GM23338 (cell line): ENCODE data around the gene ZNF71. TPM values are rescaled to one million over a fixed set of nuclear protein-coding genes. Genes with fewer than 3 reads are reported as not detected.

Experiments
- ATAC-seq: fragments of 200-7000 bp; cut with Tn5 transposase; 3 replicates; pipeline ENCODE4 v1.9.1; 2020
- DNase-seq: peaks from one replicate; pipeline ENCODE4 v3.0.0-alpha.2; 2015; ENCODE audit warnings: low spot score
- H2AFZ ChIP-seq: fragments of 200-600 bp; sonication (generic); 2 replicates; pipeline ENCODE4 v1.8.0; 2016; ENCODE audit warnings: antibody characterized with exemption, mild to moderate bottlenecking, moderate library complexity
- H3F3A ChIP-seq: fragments of 200-600 bp; sonication (generic); replicated peaks from 2 replicates; pipeline ENCODE4 v1.8.0; 2017; ENCODE audit warnings: antibody characterized with exemption, mixed run types, low read depth
- H3K27ac ChIP-seq: fragments of 200-600 bp; sonication (generic); 2 replicates; pipeline ENCODE4 v1.6.1; 2016; ENCODE audit warnings: low read depth
- H3K27me3 ChIP-seq: fragments of 200-600 bp; sonication (generic); 2 replicates; pipeline ENCODE4 v1.8.0; 2016; ENCODE audit warnings: mild to moderate bottlenecking, mixed run types, moderate library complexity; ENCODE audit not compliant: insufficient read depth
- H3K36me3 ChIP-seq: fragments of 200-600 bp; sonication (generic); 2 replicates; pipeline ENCODE4 v1.8.0; 2016; ENCODE audit warnings: mild to moderate bottlenecking; ENCODE audit not compliant: insufficient read depth
- H3K4me1 ChIP-seq: fragments of 200-600 bp; sonication (generic); 2 replicates; pipeline ENCODE4 v1.8.0; 2016; ENCODE audit warnings: mild to moderate bottlenecking, moderate library complexity; ENCODE audit not compliant: insufficient read depth
- H3K4me2 ChIP-seq: fragments of 200-600 bp; sonication (generic); 2 replicates; pipeline ENCODE4 v1.7.1; 2017; ENCODE audit warnings: mixed run types
- H3K4me3 ChIP-seq: fragments of 200-600 bp; sonication (generic); 2 replicates; pipeline ENCODE4 v1.6.1; 2016; ENCODE audit warnings: mixed run types
- H3K79me2 ChIP-seq: fragments of 200-600 bp; sonication (generic); replicated peaks from 2 replicates; pipeline ENCODE4 v1.8.0; 2017; ENCODE audit warnings: mild to moderate bottlenecking; ENCODE audit not compliant: insufficient read depth
- H3K9me2 ChIP-seq: fragments of 200-600 bp; sonication (generic); 2 replicates; pipeline ENCODE4 v1.8.0; 2017; ENCODE audit not compliant: insufficient read depth
- H4K20me1 ChIP-seq: fragments of 200-600 bp; sonication (generic); replicated peaks from 2 replicates; pipeline ENCODE4 v1.8.0; 2017; ENCODE audit warnings: mild to moderate bottlenecking; ENCODE audit not compliant: insufficient read depth
- H3K27ac Mint-ChIP-seq: 2 replicates; pipeline ENCODE4 v1.8.0; 2020; ENCODE audit warnings: inconsistent platforms, mild to moderate bottlenecking, moderate library complexity, mixed read lengths
- H3K27me3 Mint-ChIP-seq: 3 replicates; pipeline ENCODE4 v1.8.0; 2022; ENCODE audit warnings: low read depth, mild to moderate bottlenecking, moderate library complexity, mixed read lengths, inconsistent platforms; ENCODE audit not compliant: insufficient read depth, poor library complexity
- H3K36me3 Mint-ChIP-seq: 3 replicates; pipeline ENCODE4 v1.8.0; 2021; ENCODE audit warnings: low read depth, mild to moderate bottlenecking, inconsistent platforms, moderate library complexity, mixed read lengths
- H3K4me1 Mint-ChIP-seq: 3 replicates; pipeline ENCODE4 v1.8.0; 2020; ENCODE audit warnings: mild to moderate bottlenecking, inconsistent platforms, mixed read lengths
- H3K4me3 Mint-ChIP-seq: 3 replicates; pipeline ENCODE4 v1.8.0; 2021; ENCODE audit warnings: moderate library complexity, mild to moderate bottlenecking, inconsistent platforms, mixed read lengths
- H3K9me3 Mint-ChIP-seq: 3 replicates; pipeline ENCODE4 v1.8.0; 2020; ENCODE audit warnings: moderate library complexity, mild to moderate bottlenecking, inconsistent platforms, mixed read lengths
- CREB1 ChIP-seq: fragments of 250-450 bp; sonication (Bioruptor Pico); IDR thresholded peaks from 2 replicates; pipeline ENCODE4 v1.5.0; 2020; ENCODE audit warnings: low read depth, mild to moderate bottlenecking, moderate library complexity
- ETS1 ChIP-seq: IDR thresholded peaks from 2 replicates; pipeline ENCODE4 v1.6.1; 2016; ENCODE audit warnings: antibody characterized with exemption
- JUNB ChIP-seq: IDR thresholded peaks from one replicate; pipeline ENCODE4 v1.6.1; 2016; ENCODE audit warnings: antibody characterized with exemption; ENCODE audit not compliant: unreplicated experiment
- REST ChIP-seq: IDR thresholded peaks from one replicate; pipeline ENCODE4 v1.6.1; 2018; ENCODE audit warnings: antibody characterized with exemption; ENCODE audit not compliant: unreplicated experiment
- ZNF114 ChIP-seq: fragments of 250-450 bp; sonication (Bioruptor Pico); IDR thresholded peaks from 2 replicates; pipeline ENCODE4 v1.5.0; 2020; ENCODE audit warnings: mild to moderate bottlenecking, moderate library complexity
- ZNF462 ChIP-seq: fragments of 250-450 bp; sonication (Bioruptor Pico); IDR thresholded peaks from 2 replicates; pipeline ENCODE4 v1.5.0; 2020; ENCODE audit warnings: mild to moderate bottlenecking, moderate library complexity
- polyA plus RNA-seq: library from polyadenylated mRNA; unstranded; fragments of >200 nt; fragmentation: Nextera tagmentation; extraction: Ambion mirVana; gene quantifications from 2 replicates; pipeline ENCODE4 v1.2.1, GENCODE V29; 2016
- total RNA-seq: library from RNA; depleted of rRNA; stranded (reverse); fragments of >200 nt; shearing (Covaris generic); gene quantifications from 2 replicates; pipeline ENCODE4 v1.2.3, GENCODE V29; 2014

Gene ZNF71
- total and polyA plus RNA-seq, 2 experiments from 2014 or later: 4.7 to 13.2 TPM

GRCh38 chr19:56670401-56670960 lies 75.4 kb downstream of the ZNF71 start:
- Histone ChIP-seq H3K9me2 (no peaks in the 10 kb centered on the region), H4K20me1 (no peaks in the 10 kb centered on the region), H3K36me3 (no peaks in the 10 kb centered on the region), H3K27me3 (no peaks in the 10 kb centered on the region), H3K4me2 (no peak overlapping the region), H2AFZ (no peak overlapping the region), H3K4me1 (no peaks in the 10 kb centered on the region), H3K27ac (no peak overlapping the region), H3K79me2 (no peaks in the 10 kb centered on the region), H3K4me3 (no peak overlapping the region), H3F3A (no peaks in the 10 kb centered on the region)
- Mint-ChIP-seq H3K9me3 (peaks cover 89% of the 10 kb centered on the region), H3K36me3 (peaks cover 39% of the 10 kb centered on the region), H3K4me1 (no peaks in the 10 kb centered on the region), H3K4me3 (no peak overlapping the region; the same call in 2 of the 3 replicates), H3K27ac (no peak overlapping the region), H3K27me3 (peaks cover 8% of the 10 kb centered on the region)
- ATAC-seq: no peak
- TF ChIP-seq JUNB: no peak
- TF ChIP-seq ETS1: no peak
- TF ChIP-seq CREB1 (CRISPR knock-in tag): no peak
- TF ChIP-seq ZNF114 (CRISPR knock-in tag): no peak
- no peak for TF ChIP-seq REST
- TF ChIP-seq ZNF462: no peak
- DNase-seq: no peak
